HCT116 (cell line): Measurements from ENCODE around the gene LAD1.

Experiments used
- ATF3 ChIP-seq: IDR thresholded peaks from 2 replicates; pipeline ENCODE4 v1.6.1; 2012
- CEBPB ChIP-seq: IDR thresholded peaks from 2 replicates; pipeline ENCODE4 v1.6.1; 2012; ENCODE audit warnings: low read depth
- CTCF ChIP-seq, 3 experiments: fragments of 200-600 bp in 1 of 3; sonication (generic) in 1 of 3; IDR thresholded peaks in 2 of 3; conservative IDR thresholded peaks in 1 of 3; 2 replicates each; pipeline ENCODE4 v1.5.1; 2012 to 2017; ENCODE audit warnings: low read depth in 2 of 3, low read length in 2 of 3, antibody characterized with exemption in 1 of 3, borderline replicate concordance in 1 of 3, control low read depth in 1 of 3, mild to moderate bottlenecking in 1 of 3, mixed read lengths in 1 of 3, mixed run types in 1 of 3, moderate library complexity in 1 of 3; ENCODE audit not compliant: insufficient read depth in 1 of 3
- EZH2 ChIP-seq: fragments of 200-600 bp; sonication (generic); IDR thresholded peaks from 2 replicates; pipeline ENCODE4 v1.6.1; 2017; ENCODE audit warnings: antibody characterized with exemption, mixed run types
- POLR2A ChIP-seq: IDR thresholded peaks from 2 replicates; pipeline ENCODE4 v1.7.0; 2011; ENCODE audit warnings: borderline replicate concordance; ENCODE audit not compliant: insufficient read depth, insufficient read length; ENCODE audit errors: extremely low read depth
- POLR2AphosphoS5 ChIP-seq: IDR thresholded peaks from 2 replicates; pipeline ENCODE4 v1.6.1; 2011; ENCODE audit warnings: mild to moderate bottlenecking, low read depth, low read length, moderate library complexity
- REST ChIP-seq: IDR thresholded peaks from 2 replicates; pipeline ENCODE4 v1.6.1; 2012; ENCODE audit warnings: low read depth

- no peak for TF ChIP-seq CTCF (IDR thresholded peaks at IDR 0.05 in 2 of 3, conservative IDR thresholded peaks at IDR 0.05 in 1 of 3; ENCODE audit: borderline replicate concordance in 1 of 3, insufficient read depth in 1 of 3, low read depth in 2 of 3, low read length in 2 of 3)
- TF ChIP-seq REST = no peak
- no peak for TF ChIP-seq POLR2A
- TF ChIP-seq POLR2AphosphoS5 = no peak
- no peak for TF ChIP-seq ATF3
- no peak for TF ChIP-seq EZH2
- TF ChIP-seq CEBPB = no peak
Measured at GRCh38 chr1:201409440-201409839, 10.3 kb upstream of the LAD1 start.
